Measurements from ENCODE around the gene FRMPD2.
"Not testable (repeated sequence)": the region's sequence is repeated elsewhere in the genome, so short reads cannot be mapped to it uniquely, and the experiment has no call there.

Gene FRMPD2

GRCh38 chr10:48289501-48290238 is 15.2 kb upstream of the FRMPD2 start:
- no peak for FAIRE-seq

- no peak for FAIRE-seq
Measured at GRCh38 chr10:48288661-48289060, 14.2 kb upstream of the FRMPD2 start.

- FAIRE-seq, result no peak
Measured at GRCh38 chr10:48287417-48288391, 13.2 kb upstream of the FRMPD2 start.

DNA sequence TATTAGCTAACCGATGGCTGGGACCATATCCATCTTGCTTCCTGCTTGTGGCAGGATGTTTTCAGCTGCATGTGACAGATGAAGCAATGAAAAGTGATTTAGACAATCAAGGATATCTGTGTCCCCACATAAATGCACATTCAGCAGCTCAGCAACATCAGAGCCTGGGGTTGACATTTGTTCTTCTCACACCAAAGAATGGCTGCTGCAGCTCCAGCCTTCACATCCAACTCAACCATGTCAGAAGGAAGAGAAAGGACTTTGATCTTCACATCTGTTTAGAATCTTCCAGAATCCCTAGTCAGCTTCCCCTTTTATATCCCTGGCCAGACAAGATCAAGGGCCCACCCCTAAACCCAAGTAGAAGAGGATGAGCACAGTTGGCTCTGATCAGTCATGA is 11.9 kb upstream of the FRMPD2 start:
- no peak for FAIRE-seq

- no peak for FAIRE-seq
Measured at GRCh38 chr10:48285710-48286109, 11.2 kb upstream of the FRMPD2 start.

- no peak for FAIRE-seq
Measured at GRCh38 chr10:48284811-48285210, 10.3 kb upstream of the FRMPD2 start.

DNA sequence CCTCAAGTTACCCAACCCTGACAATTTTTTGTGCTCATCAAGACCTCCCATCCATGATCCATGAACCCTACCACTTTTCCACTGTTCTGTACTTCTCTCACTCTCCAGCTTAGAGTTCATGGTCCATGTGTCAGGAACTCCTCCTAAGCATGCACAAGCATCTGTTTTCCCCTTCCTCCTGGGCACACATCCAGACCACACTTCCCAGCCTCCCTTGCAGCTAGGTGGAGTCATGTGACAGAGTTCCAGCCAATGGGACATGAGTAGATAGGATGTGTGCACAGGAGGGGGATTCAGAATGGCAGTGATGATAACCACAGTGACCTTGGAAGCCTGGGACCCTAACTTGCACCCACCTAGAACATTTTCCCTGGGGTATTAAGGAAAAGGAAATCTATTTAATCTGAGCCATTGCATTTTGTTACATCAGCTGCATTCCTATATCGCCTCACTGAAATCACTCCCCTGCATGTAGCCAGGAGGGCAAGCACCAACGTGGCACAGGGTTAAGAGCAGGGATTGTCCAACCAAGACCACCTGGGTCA is 9.6 kb upstream of the FRMPD2 start:
- no peak for FAIRE-seq

DNA sequence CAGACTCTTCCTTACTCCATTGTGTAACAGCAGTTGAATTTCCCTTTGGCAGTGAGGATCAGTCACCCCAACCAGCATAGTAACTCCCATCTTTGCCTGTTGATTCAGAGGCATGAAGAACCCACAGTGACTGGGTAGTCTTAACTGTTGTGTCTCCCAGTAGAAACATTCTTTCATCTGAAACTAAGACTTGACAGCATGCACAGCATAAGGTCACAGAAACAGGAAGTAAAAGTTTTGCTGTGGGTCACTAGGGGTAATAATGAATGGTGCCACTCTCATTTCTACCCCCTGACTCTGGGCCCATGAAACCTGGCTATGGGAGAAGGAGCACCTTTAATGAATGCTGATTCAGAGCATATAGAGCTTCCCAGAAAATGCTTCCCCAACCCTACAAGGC is 8.3 kb upstream of the FRMPD2 start:
- no peak for FAIRE-seq

GRCh38 chr10:48281697-48282096 is 7.2 kb upstream of the FRMPD2 start:
- not testable (repeated sequence) for FAIRE-seq

GRCh38 chr10:48279081-48279751 is 4.7 kb upstream of the FRMPD2 start:
- no peak for FAIRE-seq

DNA sequence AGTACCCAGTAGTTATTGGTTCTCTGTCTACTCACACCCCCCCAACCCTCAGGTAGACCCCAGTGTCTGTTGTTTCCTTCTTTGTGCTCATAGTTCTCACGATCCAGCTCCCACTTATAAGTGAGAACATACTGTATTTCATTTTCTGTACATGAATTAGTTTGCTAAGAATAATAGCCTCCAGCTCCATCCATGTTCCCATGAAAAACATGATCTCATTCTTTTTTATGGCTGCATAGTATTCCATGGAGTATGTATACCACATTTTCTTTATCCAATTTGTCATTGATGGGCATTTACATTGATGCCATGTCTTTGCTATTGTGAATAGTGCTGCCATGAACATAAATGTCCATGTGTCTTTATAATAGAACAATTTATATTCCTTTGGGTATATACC is 2.6 kb upstream of the FRMPD2 start:
- no peak for FAIRE-seq

GRCh38 chr10:48273741-48274140 is 755 bp downstream of the FRMPD2 start:
- FAIRE-seq, result no peak

DNA sequence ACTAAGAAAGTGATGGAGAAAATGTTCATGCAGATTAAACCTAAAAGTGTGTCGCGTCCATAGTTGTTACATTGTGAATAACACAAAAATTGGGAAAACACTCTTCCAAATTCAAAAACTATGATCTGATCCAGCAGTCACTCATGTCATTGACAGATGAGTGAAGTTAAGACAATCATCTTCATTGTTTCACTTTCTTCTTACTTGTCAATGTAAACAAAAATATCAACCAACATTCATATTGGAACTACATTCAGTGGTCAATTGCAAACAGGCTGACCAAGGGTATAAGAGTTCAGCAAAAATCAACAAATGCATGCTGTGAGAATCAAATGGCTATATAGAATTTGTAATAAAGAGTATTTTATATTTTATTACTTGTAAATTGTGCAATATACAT is 1.8 kb downstream of the FRMPD2 start:
- FAIRE-seq, result no peak

- FAIRE-seq, result no peak
Measured at GRCh38 chr10:48271047-48271730, 3.3 kb downstream of the FRMPD2 start.

DNA sequence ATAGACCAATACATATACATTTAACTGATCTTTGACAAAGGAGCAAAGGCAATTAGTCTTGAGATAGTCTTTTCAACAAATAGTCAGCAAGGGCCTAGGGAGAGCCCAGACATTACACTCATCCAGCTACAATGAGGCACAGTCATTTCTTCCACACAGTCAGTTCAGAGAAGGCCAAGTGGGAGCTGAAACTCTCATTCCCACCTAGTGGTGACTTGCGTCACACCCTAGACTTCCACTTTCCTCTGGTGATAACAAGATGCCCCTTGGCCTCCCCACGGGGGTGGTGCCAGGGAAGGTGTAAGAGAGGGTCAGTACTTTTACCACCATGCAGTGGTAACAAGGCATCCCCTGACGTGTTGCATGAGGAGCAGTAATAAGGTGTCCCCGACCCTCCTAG is 8.0 kb downstream of the FRMPD2 start:
- FAIRE-seq, result no peak

GRCh38 chr10:48258105-48258504 is 16.4 kb downstream of the FRMPD2 start:
- no peak for FAIRE-seq

DNA sequence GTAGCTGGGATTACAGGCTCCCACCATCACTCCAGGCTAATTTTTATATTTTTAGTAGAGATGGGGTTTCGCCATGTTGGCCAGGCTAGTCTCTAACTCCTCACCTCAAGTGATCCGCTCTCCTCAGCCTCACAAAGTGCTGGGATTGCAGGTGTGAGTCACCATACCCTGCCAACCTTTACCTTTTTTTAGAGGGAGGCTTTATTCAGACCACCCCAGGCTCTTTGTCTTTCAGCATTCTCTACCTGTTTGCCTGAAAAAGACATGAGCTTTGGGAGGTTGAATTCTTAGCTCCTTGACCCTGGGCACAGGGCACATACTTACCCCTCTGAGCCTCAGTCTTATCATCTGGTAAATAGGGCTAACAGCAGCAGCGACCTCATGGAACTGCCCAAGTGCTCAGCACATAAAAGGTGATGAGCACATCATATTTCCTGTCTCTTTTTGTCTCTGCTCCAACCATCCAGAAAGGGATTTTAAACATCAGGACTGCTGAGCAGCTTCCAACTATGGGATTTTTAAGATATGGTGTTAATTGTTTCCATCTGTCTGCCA is 17.0 kb downstream of the FRMPD2 start:
- no peak for FAIRE-seq

- FAIRE-seq, result no peak
Measured at GRCh38 chr10:48255722-48256121, 18.8 kb downstream of the FRMPD2 start.

GRCh38 chr10:48254750-48255512 is 19.6 kb downstream of the FRMPD2 start:
- FAIRE-seq, result no peak

DNA sequence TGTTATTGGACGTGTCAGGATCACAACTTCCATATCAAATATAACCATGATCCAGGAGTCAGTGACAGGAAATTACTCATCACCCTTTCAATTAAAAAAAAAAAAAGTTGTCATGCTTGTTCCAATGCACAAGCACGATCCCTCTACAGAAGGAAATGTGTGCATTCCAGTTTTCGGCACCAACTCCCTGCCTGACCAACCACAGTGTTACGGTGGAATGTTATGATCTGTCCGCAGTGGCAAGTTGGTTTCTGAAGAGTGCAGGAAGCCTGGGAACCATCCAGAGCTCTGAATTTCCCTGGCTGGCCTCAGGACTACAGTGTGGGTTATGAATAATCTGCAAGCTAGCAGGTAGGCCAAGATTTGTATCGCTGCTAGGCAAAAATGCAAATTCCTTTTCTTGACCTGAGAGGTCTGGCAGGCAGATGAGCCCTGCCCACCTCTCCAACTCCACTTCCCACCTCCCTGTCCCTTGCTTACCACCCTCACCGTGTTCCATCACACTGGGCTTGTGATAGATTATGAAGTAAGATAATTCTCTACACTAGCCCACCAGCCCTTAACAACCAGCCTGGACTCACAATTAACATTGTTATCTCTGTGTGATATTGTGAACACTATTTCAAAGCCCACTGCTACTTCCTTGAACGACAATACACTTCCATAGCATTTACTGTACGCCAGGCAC is 20.4 kb downstream of the FRMPD2 start:
- FAIRE-seq, result no peak

- FAIRE-seq, result no peak
Measured at GRCh38 chr10:48252354-48252650, 22.2 kb downstream of the FRMPD2 start.

All from colon (tissue), 2 donors.